GM20000 (cell line): ENCODE results near the gene RAB33B.
"Not testable (repeated sequence)": the region's sequence is repeated elsewhere in the genome, so short reads cannot be mapped to it uniquely, and the experiment has no call there.

ENCODE experiments used
- DNase-seq: peaks from one replicate; pipeline ENCODE4 v3.0.0; 2012; ENCODE audit warnings: low spot score
- TF ChIP-seq, protein P1 (sequence below): IDR thresholded peaks from 2 replicates; pipeline ENCODE4 v1.5.1; 2012; ENCODE audit warnings: mild to moderate bottlenecking, control low read depth; ENCODE audit errors: extremely low read depth, missing control alignments

The RAB33B gene

DNA sequence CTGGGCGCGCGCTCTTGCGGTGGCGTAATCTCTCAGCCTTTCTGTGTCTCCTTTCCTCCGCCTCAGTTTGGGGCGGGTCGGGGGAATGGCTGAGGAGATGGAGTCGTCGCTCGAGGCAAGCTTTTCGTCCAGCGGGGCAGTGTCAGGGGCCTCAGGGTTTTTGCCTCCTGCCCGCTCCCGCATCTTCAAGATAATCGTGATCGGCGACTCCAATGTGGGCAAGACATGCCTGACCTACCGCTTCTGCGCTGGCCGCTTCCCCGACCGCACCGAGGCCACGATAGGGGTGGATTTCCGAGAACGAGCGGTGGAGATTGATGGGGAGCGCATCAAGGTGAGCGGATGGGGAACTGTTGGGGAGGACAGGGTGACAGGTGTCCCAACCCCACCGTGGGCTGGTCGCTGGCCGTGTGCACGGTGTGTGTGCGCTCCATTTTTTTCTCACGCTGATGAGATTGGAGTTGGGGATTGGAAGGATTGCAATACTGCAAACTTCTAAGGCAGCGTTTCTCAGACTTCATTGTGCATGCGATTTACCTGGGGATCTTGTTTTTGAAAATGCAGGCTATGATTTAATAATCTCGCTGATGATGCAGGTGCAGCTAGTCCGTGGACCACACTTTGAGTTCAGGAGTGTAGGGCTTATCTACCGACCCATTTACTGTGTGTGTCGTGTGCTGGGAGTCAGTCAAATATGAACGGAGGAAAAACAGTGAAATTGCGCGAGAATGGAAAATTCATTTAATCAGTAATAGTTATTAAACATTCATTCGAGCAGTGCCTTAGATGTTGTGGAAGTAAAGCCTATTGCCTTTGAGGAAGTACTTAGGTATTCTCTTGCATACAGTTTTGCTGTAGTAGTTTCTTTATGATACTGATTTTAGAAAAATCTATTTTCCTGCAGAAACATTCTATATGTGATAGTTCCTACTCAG lies at the start of gene RAB33B:
Gene RAB33B, plus strand, starts transcription at position 11 of the 935 bp plus-strand sequence. Its CDS starts 75 bp downstream, at position 86.
- TF ChIP-seq, protein P1, sequence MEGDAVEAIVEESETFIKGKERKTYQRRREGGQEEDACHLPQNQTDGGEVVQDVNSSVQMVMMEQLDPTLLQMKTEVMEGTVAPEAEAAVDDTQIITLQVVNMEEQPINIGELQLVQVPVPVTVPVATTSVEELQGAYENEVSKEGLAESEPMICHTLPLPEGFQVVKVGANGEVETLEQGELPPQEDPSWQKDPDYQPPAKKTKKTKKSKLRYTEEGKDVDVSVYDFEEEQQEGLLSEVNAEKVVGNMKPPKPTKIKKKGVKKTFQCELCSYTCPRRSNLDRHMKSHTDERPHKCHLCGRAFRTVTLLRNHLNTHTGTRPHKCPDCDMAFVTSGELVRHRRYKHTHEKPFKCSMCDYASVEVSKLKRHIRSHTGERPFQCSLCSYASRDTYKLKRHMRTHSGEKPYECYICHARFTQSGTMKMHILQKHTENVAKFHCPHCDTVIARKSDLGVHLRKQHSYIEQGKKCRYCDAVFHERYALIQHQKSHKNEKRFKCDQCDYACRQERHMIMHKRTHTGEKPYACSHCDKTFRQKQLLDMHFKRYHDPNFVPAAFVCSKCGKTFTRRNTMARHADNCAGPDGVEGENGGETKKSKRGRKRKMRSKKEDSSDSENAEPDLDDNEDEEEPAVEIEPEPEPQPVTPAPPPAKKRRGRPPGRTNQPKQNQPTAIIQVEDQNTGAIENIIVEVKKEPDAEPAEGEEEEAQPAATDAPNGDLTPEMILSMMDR: no peak
- DNase-seq: no peak

DNA sequence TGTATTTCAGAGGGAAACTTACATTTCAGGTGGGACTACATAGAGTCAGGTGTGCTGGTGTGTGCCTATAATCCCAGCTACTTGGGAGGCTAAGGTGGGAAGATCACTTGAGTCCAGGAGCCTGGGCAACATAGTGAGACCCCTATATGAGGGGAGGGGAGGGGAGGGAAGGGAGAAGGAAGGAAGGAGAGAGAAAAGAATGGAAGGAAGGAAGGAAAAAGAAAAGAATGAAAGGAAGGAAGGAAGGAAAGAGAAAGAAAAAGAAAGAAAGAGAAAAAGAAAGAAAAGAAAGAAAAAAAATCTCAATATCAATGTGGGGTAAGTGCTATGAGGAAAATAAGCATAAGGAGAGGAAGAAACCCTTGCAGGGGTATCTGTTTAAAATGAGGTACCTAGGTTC lies 43.6 kb upstream of the RAB33B start:
- no peak for DNase-seq
- TF ChIP-seq, protein P1: no peak

DNA sequence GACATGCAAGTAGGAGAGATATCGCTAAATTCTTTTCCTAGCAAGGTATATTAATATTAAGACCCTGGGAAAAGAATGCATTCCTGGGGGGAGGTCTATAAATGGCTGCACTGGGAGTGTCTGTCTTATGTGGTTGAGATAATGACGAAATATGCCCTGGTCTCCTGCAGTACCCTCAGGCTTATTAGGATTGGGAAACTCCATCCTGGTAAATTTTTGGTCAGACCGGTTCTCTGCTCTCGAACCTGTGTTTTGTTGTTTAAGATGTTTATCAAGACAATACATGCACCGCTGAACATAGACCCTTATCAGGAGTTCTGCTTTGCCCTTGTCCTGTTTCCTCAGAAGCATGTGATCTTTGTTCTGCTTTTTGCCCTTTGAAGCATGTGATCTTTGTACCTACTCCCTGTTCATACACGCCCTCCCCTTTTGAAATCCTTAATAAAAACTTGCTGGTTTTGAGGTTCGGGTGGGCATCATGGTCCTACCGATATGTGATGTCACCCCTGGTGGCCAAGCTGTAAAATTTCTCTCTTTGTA lies 39.2 kb upstream of the RAB33B start:
- DNase-seq: not testable (repeated sequence)

DNA sequence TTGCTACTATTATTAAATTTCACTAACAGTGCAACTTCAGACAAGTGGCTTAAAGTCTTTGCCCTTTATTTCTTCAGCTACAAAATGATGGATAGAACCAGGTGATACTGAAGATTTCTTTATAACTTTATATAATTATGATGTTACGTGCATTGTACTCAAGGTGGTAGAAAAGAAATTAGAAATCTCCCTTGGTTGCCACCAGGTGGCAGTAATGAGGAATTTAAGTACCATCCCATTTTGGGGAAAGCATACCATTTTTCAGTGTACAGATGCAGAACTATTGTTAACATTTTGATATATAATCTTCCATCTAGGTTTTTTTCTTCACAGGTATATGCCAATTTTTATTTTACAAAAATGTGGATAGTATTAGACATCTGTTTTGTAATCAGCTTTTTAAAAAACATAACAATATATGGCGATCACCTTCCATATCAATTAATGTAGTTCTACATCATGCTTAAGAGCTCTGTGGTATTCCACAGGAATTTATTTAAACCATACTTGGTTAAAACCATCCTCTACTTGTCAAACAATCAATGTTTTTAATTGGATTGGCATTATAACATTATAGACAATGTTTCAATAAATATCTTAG lies 37.7 kb upstream of the RAB33B start:
- TF ChIP-seq, protein P1: peak; percentile 32
- no peak for DNase-seq

DNA sequence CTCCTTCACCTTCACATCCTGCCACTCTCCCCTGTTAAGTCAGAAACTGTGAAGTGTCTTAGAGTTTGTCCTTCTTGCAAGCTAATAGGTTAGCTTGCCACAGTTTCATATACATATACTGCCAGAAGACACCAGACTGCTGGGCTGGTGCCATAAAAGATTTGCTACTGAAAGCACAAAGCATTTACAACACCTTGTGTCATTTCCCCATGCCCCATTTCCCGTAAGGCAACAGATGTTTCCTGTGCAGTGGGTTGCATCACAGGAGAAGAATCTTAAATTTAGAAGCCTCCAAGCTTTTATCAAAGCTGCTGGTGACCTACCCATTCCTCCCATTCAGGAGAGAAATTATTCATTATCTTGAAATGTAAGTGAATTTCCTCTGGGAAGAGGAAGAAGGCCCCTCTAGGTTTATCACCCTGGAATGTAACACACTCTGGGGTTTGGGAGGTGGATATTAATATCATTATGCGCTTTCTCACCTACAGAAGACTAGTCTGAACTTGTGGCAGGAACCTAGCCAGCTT lies 34.5 kb upstream of the RAB33B start:
- no peak for DNase-seq

DNA sequence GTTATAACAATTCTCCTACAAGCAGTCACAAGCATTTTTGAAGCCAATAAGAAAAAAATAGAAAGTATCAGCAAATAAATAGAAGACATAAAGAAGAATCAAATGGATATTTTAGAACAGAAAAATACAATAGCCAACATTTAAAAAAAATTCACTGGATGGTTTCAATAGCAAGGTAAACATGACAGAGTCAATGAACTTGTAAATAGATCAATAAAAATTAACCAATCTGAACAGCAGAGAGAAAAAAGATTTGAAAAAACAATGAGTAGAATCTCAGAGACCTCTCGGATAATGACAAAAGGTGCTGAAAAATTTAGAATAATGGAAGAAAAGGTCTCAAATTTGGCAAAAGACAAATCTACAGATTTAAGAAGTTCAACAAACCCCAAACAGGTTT lies 33.3 kb upstream of the RAB33B start:
- TF ChIP-seq, protein P1: no peak

More for the DNA sequence above, 34.5 kb upstream of the RAB33B start:
- TF ChIP-seq, protein P1: no peak

DNA sequence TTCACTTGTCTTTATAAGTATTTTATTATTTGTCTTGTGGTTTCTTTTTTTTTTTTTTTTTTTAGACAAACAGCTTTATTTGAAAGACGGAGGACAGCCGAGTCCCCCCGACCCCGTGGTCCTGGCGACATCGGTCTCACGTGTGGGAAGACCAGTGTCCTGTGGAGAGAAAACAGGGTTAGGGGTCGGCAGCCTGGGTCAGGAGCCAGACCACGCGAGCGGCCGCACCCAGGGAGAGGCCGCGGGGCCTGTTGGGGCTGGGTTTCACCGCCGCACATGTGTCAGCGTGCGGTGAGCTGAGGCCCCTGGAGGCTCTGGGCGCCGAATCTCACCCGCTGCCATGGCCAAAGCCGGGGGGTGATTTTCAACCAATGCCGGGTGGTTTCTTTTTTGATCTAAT lies 17.8 kb upstream of the RAB33B start:
- TF ChIP-seq, protein P1: no peak
- DNase-seq: no peak

More for the DNA sequence above, 33.3 kb upstream of the RAB33B start:
- no peak for DNase-seq
